ENCODE results near the gene SYNDIG1.
A peak's percentile ranks its signal among the peaks of the same experiment; 100 is the strongest.

SYNDIG1 gene

DNA sequence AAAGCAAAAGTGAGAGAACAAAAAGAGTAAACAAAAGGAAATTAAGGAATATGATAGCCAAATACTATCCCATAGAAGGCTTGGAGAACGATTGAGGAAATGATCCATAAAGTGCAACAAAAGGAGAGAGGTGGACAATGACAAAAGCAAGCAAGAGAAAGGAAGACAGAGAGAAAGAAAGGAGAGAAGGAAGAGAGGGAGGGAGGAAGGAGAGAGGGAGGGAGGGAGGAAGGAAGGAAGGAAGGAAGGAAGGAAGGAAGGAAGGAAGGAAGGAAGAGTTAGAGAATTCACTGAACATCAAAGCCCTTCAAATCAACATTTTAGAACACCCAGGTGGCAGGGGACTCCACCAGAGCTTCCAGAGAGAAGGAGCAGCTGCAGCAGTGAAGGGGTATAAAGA, 185.0 kb downstream of the SYNDIG1 start:
- no peak for DNase-seq

- DNase-seq: no peak
These were observed 187.0 kb downstream of the SYNDIG1 start for GRCh38 chr20:24656391-24656790.

GRCh38 chr20:24657196-24657595, 187.8 kb downstream of the SYNDIG1 start:
- DNase-seq: no peak

- no peak for DNase-seq
These were observed 188.6 kb downstream of the SYNDIG1 start for GRCh38 chr20:24657878-24658620.

DNA sequence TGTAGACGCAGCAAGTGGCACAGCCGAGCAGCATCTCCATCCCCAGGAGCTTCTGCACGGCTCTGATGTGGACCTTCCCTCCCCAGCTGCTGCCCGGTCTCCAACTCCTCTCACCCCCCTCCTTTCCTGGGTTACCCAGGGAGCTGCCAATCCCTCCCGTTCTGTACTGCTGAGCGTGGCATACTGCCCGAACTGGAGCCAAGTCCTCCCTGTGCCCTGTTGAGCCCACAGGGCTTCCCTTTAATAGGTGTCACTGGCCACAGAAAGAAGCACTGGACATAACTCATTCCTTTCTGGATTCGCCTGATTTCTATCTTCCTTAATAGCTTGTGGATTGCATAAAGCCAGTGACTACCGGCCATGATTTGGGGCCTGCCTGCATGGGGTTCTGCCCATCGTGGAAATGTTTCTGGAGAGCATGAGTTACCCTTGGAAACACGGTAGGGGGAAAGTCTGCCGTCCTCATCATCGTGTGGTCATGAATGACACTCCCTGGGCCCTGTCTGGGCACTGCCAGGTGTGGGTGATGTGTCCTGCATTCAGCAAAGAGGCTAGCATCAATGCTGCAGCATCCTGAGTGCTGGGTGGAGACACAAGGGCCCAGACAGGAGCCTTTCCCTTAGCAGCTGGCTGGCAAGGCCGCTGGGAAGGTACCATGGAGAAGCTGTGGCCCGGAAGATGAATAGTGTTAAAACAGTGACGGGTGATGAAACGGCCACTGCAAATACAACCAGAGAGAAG, 189.7 kb downstream of the SYNDIG1 start:
- DNase-seq: peak in 17 of 51 donors; percentile 12 to 53 (median 31)

DNA sequence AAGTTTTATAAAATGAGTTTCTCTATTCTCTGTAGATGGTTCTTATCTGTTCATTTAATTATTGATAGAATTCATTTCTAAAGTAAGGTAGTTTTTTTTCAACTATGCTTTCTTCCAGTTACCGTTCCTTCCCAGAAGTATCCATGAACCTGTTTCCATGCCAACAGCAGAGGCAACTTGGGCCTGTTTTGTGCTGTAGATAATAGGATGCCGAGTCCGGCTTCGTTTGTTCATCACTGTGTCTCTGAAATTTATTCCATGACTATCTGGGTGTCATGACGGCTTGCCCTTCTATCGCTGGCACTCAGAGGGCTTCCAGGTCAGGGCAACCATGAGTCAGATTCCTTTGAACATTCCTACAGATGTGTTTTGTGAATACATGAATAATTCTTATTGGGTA, 190.4 kb downstream of the SYNDIG1 start:
- peak in 1 of 51 donors; percentile 20 for DNase-seq

GRCh38 chr20:24660651-24661050, 191.2 kb downstream of the SYNDIG1 start:
- DNase-seq: no peak

DNA sequence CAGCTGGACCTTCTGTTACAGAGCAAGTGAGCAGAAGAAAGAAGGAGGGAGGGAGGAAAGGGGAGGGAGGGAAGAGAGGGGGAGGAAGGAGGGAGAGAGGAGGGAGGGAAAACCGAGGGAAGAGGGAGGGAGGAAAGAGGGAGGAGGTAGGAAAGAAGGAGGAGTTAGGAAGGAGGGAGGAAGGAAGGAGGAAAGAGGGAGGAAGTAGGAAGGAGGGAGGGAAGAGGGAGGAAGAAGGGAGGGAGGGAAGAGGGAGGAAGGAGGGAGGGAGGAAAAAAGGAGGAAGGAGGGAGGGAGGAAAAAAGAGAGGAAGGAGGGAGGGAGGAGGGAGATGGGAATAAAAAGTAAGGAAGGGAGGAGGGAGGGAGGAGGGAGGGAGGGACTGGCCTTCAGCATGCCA, 191.8 kb downstream of the SYNDIG1 start:
- no peak for DNase-seq

- DNase-seq: no peak
These were observed 192.9 kb downstream of the SYNDIG1 start for GRCh38 chr20:24662322-24662721.

GRCh38 chr20:24662752-24663365, 193.4 kb downstream of the SYNDIG1 start:
- DNase-seq: peak in 1 of 51 donors; percentile 27

DNA sequence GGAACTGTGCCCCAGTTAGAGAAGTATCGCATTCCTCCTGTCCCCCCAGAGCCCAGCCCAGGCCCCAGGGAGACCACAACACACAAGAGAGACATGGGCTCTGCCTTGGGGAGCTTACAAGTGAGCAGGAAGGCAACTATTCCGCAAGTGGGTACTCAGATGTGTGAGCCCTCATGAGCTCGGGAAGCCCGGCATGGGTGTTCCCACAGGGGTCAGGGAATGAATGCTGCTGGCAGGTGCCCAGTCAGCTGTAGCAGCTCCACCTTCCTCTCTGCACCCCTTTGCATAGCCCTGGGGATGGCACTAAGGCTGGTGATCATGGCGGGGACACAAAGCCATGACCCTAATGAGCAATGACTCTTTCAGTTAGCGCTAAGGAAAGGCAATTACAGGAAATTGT, 194.1 kb downstream of the SYNDIG1 start:
- no peak for DNase-seq

GRCh38 chr20:24664266-24664986, 195.0 kb downstream of the SYNDIG1 start:
- DNase-seq: no peak

GRCh38 chr20:24665196-24665595, 195.8 kb downstream of the SYNDIG1 start:
- DNase-seq: peak in 9 of 51 donors; percentile 11 to 40 (median 24)

GRCh38 chr20:24665741-24666191, 196.3 kb downstream of the SYNDIG1 start:
- DNase-seq: no peak

DNA sequence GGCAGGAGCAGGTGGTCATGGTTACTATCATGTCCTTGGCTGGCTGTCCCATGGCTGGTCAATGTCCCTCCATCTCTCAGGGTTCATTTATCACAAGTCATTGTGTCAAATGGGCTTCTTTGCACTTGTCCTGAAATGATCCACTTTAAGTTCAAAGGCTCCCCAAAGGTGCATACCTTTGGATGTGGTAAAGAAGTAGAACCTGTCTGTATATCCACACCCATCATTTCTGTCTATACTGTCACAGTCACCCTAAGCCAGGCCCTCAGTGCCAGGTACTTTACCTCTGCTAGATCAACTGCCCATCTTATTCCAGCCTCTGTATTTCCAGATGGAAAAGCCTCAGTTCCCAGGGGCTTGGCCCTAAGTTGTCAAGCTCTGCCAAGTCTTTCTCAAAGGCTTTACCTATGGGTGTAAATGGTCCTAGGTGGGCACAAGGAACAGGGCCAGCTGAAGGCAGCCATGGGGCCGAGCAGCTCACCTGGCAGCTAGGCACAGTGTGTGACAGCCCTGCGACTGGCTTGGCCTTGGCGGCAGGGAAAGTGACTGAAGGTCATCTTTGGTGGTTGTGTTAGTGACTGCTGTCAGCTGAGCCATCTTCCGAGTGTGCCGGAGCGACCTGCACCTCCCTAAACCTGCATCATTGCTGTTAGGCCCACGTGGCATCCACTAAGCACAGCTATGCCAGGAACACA, 198.4 kb downstream of the SYNDIG1 start:
- DNase-seq: no peak

- DNase-seq: no peak
These were observed 198.9 kb downstream of the SYNDIG1 start for GRCh38 chr20:24668384-24668702.

DNA sequence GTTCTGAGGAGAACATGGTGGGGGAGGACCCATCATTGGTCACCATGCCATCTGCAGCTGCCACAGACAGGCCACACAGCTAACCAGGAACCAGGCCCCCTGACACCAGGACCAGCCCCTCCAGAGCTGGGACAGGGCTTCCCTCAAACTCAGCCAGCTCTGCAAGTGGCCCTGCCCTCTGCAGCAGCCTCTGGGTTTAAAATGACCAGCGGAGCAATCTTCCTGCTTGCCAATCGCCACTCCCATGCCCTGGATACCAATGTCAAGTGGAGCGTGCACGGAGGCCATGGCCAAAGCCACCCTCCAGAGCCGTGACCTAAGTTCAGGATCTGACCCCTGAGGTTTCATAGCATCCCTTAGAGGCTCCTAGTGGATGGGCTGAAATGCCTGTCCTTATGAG, 199.4 kb downstream of the SYNDIG1 start:
- no peak for DNase-seq

- DNase-seq: no peak
These were observed 200.3 kb downstream of the SYNDIG1 start for GRCh38 chr20:24669701-24670100.

DNA sequence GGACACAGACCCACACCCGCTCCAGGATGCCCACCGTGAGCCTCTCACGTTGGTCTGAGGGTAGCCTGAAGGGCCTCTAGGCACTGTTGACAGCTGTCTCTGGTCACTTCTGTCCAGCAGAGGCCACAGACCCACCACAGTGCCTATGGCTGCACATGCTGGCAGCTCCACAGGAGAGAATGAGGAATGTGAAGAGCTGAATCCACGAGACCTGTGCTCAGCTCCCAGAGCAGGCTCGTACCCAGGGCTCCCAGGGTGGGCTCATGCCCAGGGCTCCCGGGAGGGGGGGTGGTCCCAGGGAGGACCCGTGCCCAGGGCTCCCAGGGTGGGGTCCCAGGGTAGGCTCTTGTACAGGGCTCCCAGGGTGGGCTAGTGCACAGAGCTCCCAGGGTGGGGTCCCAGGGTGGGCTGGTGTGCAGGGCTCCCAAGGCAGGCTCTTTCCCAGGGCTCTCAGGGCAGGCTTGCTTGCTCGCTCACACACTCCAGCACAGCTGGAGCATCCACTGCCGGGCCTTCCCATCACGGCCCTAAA, 201.0 kb downstream of the SYNDIG1 start:
- DNase-seq: no peak

DNA sequence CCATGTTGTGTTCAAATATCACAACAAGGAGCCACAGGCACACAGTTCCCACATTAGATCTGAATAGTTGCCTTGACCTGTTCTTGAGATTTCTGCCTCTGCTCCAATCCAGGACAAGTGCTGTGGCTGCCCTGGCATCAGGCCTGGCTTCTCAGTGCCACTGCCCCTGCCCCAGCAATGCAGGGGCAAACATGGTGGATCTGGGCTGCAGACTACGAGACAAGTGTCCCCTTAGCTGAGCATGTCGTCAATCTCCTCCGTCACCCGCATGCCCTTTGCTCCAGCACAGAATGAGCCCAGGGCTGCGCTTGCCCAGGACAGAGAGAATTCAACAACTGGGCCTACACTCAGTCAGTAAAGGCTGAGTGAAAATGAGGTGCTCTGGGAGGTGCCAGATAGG, 201.6 kb downstream of the SYNDIG1 start:
- DNase-seq: no peak
